GM18868 (cell line): Measurements from ENCODE around the gene SPRN.
A peak's percentile ranks its signal among the peaks of the same experiment; 100 is the strongest.

Experiments used
- ATAC-seq: cut with Tn5 transposase; IDR thresholded peaks from one replicate; pipeline ENCODE4 v1.9.1; 2021; ENCODE audit warnings: mild to moderate bottlenecking, moderate library complexity; ENCODE audit not compliant: unreplicated experiment

Gene SPRN

GRCh38 chr10:133411523-133412380 lies 12.7 kb downstream of the SPRN start:
- no peak for ATAC-seq

DNA sequence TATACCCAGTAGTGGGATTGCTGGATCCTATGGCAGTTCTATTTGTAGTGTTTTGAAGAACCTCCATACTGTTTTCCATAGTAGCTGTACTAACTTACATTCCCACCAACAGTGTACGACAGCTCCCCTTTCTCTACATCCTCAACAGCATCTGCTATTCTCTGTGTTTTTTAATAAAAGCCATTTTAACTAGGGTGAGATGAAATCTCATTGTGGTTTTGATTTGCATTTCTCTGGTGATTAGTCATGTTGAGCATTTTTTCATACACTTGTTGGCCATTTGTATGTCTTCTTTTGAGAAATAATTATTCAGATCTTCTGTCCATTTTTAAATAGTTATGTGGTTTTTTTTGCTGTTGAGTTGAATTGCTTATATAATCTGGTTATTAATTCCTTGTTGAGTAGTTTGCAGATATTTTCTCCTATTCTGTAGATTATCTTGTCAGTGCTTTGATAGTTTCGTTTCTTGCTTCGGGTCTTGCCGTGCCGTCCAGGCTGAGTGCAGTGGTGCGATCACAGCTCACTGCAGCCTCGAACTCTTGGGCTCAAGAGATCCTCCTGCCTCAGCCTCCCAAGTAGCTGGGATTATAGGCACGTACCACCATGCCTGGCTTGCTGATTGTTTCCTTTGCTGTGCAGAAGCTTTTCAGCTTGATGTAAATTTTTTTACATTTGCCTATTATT lies 18.4 kb downstream of the SPRN start:
- no peak for ATAC-seq

- ATAC-seq, result no peak
Measured at GRCh38 chr10:133405272-133405671, 19.2 kb downstream of the SPRN start.

GRCh38 chr10:133403784-133404183 lies 20.6 kb downstream of the SPRN start:
- no peak for ATAC-seq

GRCh38 chr10:133403359-133403758 lies 21.1 kb downstream of the SPRN start:
- no peak for ATAC-seq

DNA sequence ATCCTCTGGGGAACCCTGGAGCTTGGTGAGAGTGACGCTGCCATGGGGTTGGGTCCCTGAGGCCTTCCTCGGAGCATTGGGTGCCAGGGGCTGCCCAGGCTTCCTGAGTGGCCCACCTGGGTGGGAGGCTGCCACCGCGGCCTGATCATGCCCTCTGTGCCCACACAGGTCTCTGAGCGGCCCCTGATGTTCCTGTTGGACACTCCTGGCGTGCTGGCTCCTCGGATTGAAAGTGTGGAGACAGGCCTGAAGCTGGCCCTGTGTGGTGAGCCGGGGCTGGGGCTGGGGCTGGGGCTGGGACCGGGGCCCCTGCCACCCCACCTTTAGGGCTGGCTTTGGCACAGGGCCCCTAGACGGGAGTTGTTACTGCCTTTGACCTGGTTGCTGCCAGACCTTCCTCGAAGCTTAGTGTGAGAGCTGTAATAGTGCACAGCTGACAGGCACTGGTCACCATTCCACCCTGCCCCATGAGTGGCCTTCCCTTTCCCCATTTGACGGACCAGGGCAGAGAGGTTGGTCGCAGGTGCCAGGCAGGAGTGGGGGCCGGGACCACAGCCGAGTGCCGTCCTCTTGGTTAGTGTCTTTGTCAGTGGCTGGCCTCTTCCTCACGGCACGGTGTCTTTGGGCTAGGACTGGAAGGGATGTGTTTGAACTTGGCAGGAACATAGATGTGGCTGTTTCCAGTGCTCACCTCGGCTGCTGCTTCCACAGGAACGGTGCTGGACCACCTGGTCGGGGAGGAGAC lies 22.3 kb downstream of the SPRN start:
- ATAC-seq, result no peak

DNA sequence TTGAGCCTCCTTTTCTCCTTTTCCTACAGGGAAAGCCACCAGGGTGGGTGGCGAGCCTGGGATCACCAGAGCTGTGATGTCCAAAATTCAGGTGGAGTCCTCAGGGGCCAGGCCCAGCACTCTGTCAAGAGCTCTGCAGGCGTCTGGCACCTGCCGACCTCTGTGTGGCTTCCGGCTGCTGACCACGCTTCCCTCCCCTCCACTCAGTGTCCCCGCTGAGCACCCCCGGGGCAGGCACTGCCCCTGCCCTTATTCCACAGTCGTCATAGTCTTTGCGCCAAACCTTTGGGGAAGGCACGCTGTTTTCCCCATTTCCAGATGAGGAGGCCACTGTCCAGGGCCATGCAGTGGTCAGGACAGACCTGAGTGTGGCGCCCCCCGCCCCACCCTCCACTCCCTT lies 22.9 kb downstream of the SPRN start:
- no peak for ATAC-seq

- ATAC-seq, result peak; percentile 76
Measured at GRCh38 chr10:133400624-133401424, 23.6 kb downstream of the SPRN start.

DNA sequence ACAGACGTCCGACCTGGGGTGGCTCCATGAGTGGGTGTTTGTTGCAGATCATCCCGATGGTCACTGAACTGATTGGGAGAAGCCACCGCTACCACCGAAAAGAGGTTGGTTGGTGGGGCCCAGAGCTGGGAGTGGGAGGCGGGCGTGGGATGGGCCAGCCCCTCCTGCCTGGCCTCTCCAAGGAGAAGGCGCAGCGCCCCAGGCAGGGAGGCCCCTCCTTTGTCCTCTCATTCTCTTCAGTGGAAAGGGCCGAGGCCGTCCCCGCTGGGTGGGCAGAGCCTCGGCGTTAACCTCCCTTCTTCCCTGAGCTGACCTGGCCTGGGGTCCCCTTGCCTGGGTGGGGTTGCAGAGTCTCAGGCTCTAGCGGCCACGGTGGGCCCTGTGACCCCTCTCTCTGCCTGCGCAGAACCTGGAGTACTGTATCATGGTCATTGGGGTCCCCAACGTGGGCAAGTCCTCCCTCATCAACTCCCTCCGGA lies 25.3 kb downstream of the SPRN start:
- ATAC-seq, result no peak

- ATAC-seq, result no peak
Measured at GRCh38 chr10:133397938-133398337, 26.5 kb downstream of the SPRN start.

DNA sequence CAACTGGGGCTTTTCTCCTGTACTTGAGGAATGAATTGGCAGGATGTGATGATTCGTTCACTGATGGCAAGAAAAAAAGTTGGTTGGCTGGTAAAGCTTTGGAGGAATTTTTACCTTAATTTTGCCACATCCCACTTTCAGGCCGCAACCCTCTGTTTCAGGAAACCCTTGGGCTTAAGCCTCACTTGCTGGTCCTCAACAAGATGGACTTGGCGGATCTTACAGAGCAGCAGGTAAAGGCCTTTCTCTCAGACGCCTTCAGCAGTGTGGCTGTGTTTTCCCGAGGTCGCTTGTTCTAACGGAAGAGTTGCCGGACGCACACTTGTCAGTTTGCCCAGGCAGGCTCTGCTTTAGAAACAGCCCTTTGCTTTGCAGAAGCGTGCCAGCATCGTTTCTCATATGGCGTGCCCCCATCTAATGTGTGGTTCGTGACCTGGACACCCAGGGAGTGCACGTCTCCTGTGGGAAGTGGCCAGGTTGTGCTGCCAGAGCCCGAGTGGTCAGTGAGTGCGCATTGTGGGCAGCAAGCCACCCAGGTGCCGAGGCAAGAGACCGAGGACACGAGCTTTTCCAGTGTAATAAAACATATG lies 28.3 kb downstream of the SPRN start:
- no peak for ATAC-seq

DNA sequence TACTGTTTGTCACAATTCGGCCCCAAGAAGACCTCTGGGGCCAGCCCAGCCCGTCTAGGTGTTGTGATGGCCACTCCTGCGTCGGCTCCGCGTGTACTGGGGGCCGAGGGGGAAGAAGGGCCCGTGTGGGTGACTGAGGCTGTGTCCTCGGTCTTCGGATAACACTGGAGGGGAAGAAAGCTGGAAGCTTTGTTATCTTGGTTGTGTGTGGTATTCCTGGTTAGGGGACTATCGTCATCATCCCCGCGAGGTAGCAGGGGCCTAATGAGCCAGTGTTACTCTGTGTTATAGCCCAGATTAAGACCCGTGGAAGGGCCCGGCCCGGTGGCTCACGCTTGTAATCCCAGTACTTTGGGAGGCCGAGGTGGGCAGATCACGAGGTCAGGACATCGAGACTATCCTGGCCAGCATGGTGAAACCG lies 29.6 kb downstream of the SPRN start:
- no peak for ATAC-seq

- ATAC-seq, result peak; percentile 63
Measured at GRCh38 chr10:133394064-133394663, 30.3 kb downstream of the SPRN start, which contains the start of gene MTG1. Gene MTG1, plus strand, starts transcription at chr10:133394157. Its CDS starts 64 bp downstream, at chr10:133394221.

GRCh38 chr10:133393401-133394063 lies 30.9 kb downstream of the SPRN start:
- ATAC-seq, result no peak

DNA sequence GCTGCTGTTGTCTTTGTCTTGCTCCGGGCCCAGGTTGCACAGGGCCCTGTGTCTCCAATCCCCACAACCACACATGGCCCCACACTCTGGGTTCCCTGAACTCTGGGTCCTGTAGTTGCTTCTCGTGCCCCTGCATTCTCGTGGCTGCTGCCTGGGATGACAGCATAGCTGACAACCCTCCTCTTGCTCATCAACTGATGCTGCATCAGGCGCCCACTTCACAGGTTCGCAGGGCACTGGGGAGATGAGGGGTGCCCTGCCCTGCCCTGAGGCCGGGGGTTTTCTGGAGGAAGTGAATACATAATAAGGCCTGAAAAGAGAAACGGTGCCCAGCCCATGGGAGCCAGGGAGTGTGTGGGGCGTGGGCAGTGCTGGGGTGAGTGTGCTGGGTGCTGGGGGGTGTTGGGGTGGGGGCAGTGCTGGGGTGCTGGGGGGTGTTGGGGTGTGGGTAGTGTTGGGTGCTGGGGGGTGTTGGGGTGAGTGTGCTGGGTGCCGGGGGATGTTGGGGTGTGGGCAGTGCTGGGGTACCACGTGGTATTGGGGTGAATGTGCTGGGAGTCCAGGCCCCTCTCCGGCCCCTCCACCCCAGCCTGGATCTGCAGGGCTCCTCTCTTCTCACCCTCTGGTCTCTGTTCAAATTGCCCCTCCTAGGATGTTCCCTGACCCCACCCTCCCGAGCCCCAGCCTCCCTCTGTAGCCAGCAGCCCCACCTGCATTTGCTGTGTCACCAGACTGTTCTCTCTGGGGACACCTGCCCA lies 32.5 kb downstream of the SPRN start:
- ATAC-seq, result no peak

DNA sequence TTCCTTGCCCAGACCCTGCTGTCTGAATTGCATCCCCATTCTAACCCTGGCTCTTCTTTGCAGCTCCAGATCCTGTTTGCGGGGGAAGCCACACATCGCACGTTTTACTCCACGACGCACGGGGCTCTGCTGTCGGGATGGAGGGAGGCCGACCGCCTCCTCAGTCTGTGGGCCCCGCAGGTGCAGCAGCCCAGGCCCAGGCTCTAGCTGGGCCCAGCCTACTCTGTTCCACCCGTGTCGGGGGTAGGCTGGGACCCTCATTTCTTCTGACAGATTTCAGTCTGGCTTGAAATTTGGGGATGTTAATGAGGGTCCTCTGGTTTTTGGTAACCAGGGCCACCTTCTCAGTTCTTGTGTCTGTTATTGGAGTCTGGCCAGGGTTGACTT lies 33.2 kb downstream of the SPRN start:
- no peak for ATAC-seq

DNA sequence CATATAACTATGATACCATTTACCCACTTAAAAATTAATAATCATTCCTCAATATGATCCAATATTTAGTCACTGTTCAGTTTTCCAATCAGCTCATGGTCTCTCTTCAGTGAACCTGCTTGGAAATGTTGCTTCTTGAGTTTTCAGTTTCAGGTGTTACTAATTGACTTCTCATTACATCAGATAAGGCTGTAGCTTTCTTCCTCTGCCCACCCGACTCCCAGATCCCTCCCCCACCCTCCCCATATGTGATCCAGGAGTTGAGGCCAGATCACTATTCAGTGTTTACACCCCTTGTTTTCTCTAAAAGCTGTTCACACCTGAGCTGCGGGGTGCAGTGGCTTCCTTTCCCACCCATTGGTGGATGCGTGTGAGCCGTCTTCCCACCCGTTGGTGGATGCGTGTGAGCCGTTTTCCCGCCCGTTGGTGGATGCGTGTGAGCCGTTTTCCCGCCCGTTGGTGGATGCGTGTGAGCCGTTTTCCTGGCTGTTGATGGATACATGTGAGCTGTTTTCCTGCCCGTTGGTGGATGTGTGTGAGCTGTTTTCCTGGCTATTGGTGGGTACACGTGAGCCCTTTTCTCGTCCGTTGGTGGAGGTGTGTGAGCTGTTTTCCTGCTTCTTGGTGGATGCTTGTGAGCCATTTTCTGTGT lies 33.7 kb downstream of the SPRN start:
- no peak for ATAC-seq
